Measurements from ENCODE around the gene ABLIM3.

Gene ABLIM3

GRCh38 chr5:149213264-149213880 is 72.1 kb downstream of the ABLIM3 start:
- no peaks in the 10 kb centered on the region for H4K20me1 ChIP-seq (ENCODE audit: insufficient read depth, low read length)
- no peaks in the 10 kb centered on the region for H3K79me2 ChIP-seq (ENCODE audit: low read length)
- DNase-seq, result no peak
- no peaks in the 10 kb centered on the region for H3K36me3 ChIP-seq (replicated peaks; ENCODE audit: insufficient read depth, low read length)
- H2AFZ ChIP-seq (ENCODE audit: low read length), result no peak overlapping the region
- no peak overlapping the region for H3K4me3 ChIP-seq (ENCODE audit: low read length)
- H3K27ac ChIP-seq (ENCODE audit: low read length), result no peak overlapping the region
- H3K4me2 ChIP-seq (ENCODE audit: low read depth, low read length), result no peak overlapping the region
- H3K27me3 ChIP-seq (replicated peaks; ENCODE audit: insufficient read depth, low read length), result no peaks in the 10 kb centered on the region
- TF ChIP-seq EZH2phosphoT487 (IDR thresholded peaks at IDR 0.05; ENCODE audit: low read length) (no peak), EZH2 (optimal IDR thresholded peaks at IDR 0.05; ENCODE audit: low read depth, low read length) (no peak), CTCF (IDR thresholded peaks at IDR 0.05; ENCODE audit: low read length) (no peak)
- H3K9me2 ChIP-seq (replicated peaks; ENCODE audit: insufficient read depth, low read length), result no peaks in the 10 kb centered on the region
- no peaks in the 10 kb centered on the region for H3K4me1 ChIP-seq (ENCODE audit: low read length)
- no peaks in the 10 kb centered on the region for H3F3A ChIP-seq (ENCODE audit: insufficient read depth, low read length)
- no peaks in the 10 kb centered on the region for H3K9me3 ChIP-seq (replicated peaks; ENCODE audit: insufficient read depth, low read length)
- H3K9ac ChIP-seq (ENCODE audit: low read length), result no peak overlapping the region

GRCh38 chr5:149215478-149216090 is 74.3 kb downstream of the ABLIM3 start:
- no peaks in the 10 kb centered on the region for H3K36me3 ChIP-seq (replicated peaks; ENCODE audit: insufficient read depth, low read length)
- no peak overlapping the region for H3K27ac ChIP-seq (ENCODE audit: low read length)
- H3K79me2 ChIP-seq (ENCODE audit: low read length), result no peaks in the 10 kb centered on the region
- no peak for DNase-seq
- H3K9ac ChIP-seq (ENCODE audit: low read length), result no peak overlapping the region
- no peaks in the 10 kb centered on the region for H3K9me2 ChIP-seq (replicated peaks; ENCODE audit: insufficient read depth, low read length)
- H3K4me3 ChIP-seq (ENCODE audit: low read length), result no peak overlapping the region
- no peaks in the 10 kb centered on the region for H3K27me3 ChIP-seq (replicated peaks; ENCODE audit: insufficient read depth, low read length)
- no peaks in the 10 kb centered on the region for H3K9me3 ChIP-seq (replicated peaks; ENCODE audit: insufficient read depth, low read length)
- no peaks in the 10 kb centered on the region for H3K4me1 ChIP-seq (ENCODE audit: low read length)
- no peak overlapping the region for H2AFZ ChIP-seq (ENCODE audit: low read length)
- TF ChIP-seq EZH2 (optimal IDR thresholded peaks at IDR 0.05; ENCODE audit: low read depth, low read length), result no peak
- no peak for TF ChIP-seq CTCF (IDR thresholded peaks at IDR 0.05; ENCODE audit: low read length)
- TF ChIP-seq EZH2phosphoT487 (IDR thresholded peaks at IDR 0.05; ENCODE audit: low read length), result no peak
- H3K4me2 ChIP-seq (ENCODE audit: low read depth, low read length), result no peak overlapping the region
- no peaks in the 10 kb centered on the region for H3F3A ChIP-seq (ENCODE audit: insufficient read depth, low read length)
- H4K20me1 ChIP-seq (ENCODE audit: insufficient read depth, low read length), result no peaks in the 10 kb centered on the region

- Histone ChIP-seq H4K20me1 (ENCODE audit: insufficient read depth, low read length) (no peaks in the 10 kb centered on the region), H2AFZ (ENCODE audit: low read length) (no peak overlapping the region), H3K9me2 (replicated peaks; ENCODE audit: insufficient read depth, low read length) (no peaks in the 10 kb centered on the region), H3K4me1 (ENCODE audit: low read length) (no peaks in the 10 kb centered on the region), H3K27ac (ENCODE audit: low read length) (no peak overlapping the region), H3F3A (ENCODE audit: insufficient read depth, low read length) (no peaks in the 10 kb centered on the region), H3K4me3 (ENCODE audit: low read length) (no peak overlapping the region), H3K36me3 (replicated peaks; ENCODE audit: insufficient read depth, low read length) (no peaks in the 10 kb centered on the region), H3K79me2 (ENCODE audit: low read length) (no peaks in the 10 kb centered on the region), H3K9ac (ENCODE audit: low read length) (no peak overlapping the region), H3K27me3 (replicated peaks; ENCODE audit: insufficient read depth, low read length) (no peaks in the 10 kb centered on the region), H3K9me3 (replicated peaks; ENCODE audit: insufficient read depth, low read length) (no peaks in the 10 kb centered on the region), H3K4me2 (ENCODE audit: low read depth, low read length) (no peak overlapping the region)
- no peak for DNase-seq
- TF ChIP-seq EZH2 (optimal IDR thresholded peaks at IDR 0.05; ENCODE audit: low read depth, low read length) (no peak), EZH2phosphoT487 (IDR thresholded peaks at IDR 0.05; ENCODE audit: low read length) (no peak), CTCF (IDR thresholded peaks at IDR 0.05; ENCODE audit: low read length) (no peak)
Measured at GRCh38 chr5:149216496-149216895, 75.2 kb downstream of the ABLIM3 start.

Data from MM.1S (cell line).